H54 (cell line): ENCODE data around the gene HMGB3.
"Not testable (repeated sequence)": the region's sequence is repeated elsewhere in the genome, so short reads cannot be mapped to it uniquely, and the experiment has no call there.

ENCODE experiments used
- DNase-seq: peaks from one replicate; pipeline ENCODE4 v3.0.0; 2011; ENCODE audit warnings: low spot score, mixed read lengths; ENCODE audit not compliant: insufficient read length
- FAIRE-seq: peaks from 3 replicates; lab custom pipeline; 2011; peaks lifted over from hg19 to GRCh38; lab: Jason Lieb, UNC
- POLR2A ChIP-seq: IDR thresholded peaks from 2 replicates; pipeline ENCODE4 v1.6.1; 2011; ENCODE audit warnings: low read depth, mild to moderate bottlenecking, low read length

The HMGB3 gene

GRCh38 chrX:150966235-150966634 lies 16.9 kb upstream of the HMGB3 start:
- no peak for FAIRE-seq
- no peak for DNase-seq
- TF ChIP-seq POLR2A = no peak

GRCh38 chrX:150966742-150967141 lies 16.4 kb upstream of the HMGB3 start:
- FAIRE-seq (no peak), DNase-seq (no peak)
- TF ChIP-seq POLR2A = no peak

DNA sequence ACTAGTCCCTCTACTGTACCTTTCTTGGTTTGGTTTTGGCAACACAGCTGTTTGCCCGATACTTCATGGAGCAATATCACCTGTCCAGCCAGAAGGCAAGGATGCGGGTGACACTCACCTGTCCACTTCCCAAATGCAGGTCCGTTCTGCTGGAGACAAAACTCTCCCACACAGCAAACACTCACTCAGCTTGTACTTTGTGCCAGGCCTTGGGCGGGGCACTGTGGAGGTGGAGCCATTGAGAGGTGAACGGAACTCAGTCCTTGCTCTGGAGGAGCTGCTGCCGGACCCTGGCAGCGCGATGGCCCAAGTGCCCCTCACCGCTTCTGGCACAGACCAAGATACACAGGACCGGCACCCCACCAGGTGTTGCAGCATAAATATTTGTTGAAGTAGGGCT lies 15.3 kb upstream of the HMGB3 start:
- no peak for TF ChIP-seq POLR2A
- DNase-seq (no peak), FAIRE-seq (no peak)

- DNase-seq = no peak
- no peak for TF ChIP-seq POLR2A
- no peak for FAIRE-seq
These were observed 14.0 kb upstream of the HMGB3 start for GRCh38 chrX:150968862-150969720.

GRCh38 chrX:150972450-150972849 lies 10.7 kb upstream of the HMGB3 start:
- TF ChIP-seq POLR2A = no peak

GRCh38 chrX:150975655-150976390 lies 7.3 kb upstream of the HMGB3 start:
- no peak for TF ChIP-seq POLR2A

More at GRCh38 chrX:150972450-150972849, 10.7 kb upstream of the HMGB3 start:
- DNase-seq = no peak
- FAIRE-seq = no peak

DNA sequence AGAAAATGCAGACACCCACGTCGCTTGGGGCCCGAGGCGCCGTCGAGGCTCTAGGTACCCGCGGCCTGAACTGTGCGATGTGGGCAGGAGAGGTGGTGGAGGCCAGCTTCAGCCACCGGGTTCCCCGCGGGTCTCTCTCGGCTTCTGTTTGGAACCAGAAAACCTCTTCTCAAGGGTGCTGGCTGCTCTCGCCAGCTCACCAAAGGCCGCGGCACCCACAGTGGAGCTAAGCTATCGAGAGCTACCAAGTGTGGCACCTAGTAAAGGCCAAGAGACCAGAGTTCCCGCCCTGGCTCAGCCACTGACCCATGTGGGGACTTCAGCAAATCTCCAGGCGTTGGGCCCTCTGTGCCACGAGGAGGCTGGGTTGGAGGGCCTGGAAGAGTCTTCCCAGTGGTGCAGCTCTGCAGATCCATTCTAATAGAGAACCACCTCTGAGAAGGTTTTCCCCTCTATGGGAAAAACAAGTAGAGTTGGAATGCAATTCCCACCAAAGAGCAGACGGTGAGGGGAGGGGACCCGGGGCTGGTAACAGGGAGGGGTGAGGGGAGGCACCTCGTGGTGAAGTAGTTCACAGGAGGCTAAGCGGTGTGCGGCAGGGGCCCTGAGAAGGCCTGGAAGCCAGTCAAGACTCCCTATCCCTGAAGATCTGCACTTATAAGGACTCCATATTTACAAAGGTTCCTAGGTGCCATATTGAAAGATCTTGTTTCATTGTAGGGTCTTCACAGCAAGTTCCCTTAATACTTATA lies 5.5 kb upstream of the HMGB3 start:
- FAIRE-seq (no peak), DNase-seq (no peak)
- no peak for TF ChIP-seq POLR2A

More at GRCh38 chrX:150975655-150976390, 7.3 kb upstream of the HMGB3 start:
- no peak for DNase-seq
- FAIRE-seq = no peak

DNA sequence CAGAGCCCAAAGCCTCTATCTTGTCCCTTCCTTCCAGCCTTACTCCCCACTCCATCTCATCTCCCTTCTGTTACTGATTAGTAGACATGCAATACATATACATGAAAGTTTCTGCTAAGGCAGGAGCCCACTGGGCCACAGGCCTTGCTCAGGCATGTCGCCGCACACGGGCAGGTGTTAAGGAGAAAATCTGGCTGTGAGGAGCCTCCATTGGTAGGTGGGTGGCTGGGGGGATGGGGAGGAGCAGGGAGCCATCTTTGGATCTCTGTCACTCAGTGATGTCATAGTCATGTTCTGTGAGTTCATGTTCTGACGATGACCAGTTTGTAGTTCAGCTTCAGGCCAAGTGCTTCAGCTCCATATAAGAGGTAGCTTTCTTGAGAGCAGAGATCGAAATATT lies 2.9 kb upstream of the HMGB3 start:
- FAIRE-seq = no peak
- DNase-seq = no peak

DNA sequence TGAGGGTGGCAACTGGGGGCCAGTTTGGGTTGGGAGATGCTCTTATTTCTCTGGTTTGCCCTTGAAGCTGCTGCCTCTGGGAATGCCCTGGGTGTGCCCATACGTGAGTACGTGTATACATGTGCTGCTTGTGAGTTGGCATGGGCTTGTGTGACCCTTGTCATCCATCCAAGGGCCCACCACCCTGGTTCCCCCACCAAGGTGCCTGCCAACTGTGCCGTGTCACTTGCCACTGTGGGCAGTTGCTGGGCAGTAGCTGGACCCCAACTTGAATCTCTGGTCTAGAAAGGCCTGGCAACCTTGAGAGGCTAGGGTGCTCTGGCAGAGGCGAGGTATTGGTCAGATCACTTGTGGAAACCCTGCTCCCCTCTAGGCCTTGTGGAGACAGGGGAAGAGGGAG lies 2.4 kb upstream of the HMGB3 start:
- no peak for TF ChIP-seq POLR2A
- FAIRE-seq = no peak
- no peak for DNase-seq

More for the DNA sequence above, 2.9 kb upstream of the HMGB3 start:
- TF ChIP-seq POLR2A = no peak

DNA sequence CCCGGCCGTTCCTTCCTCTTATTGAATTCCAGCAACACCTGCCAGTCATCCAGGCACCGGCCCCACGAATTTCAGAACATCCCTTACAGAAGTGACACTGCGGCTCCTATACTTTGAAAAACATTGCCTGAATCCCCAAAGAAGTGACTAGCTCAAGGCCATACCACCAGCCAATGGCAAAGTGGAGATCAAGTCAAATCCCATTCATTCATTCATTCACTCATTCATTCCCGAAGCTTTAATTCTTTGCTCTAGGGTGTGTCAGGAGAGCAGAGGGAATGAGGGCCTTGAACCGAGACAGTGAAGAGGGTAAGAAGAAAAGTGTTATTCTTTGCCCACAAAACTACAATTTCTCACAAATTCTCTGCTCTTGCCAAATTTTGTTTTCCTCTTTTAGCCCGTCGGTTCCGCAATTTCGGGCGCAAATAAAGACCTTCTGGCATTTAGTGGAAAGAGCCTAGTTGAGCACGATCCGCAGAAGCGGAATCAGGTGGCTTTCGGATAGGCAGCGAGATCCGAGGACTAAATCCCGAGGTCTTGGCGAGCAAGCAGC lies 824 bp upstream of the HMGB3 start:
- TF ChIP-seq POLR2A = no peak
- FAIRE-seq (no peak), DNase-seq (no peak)

- TF ChIP-seq POLR2A = no peak
- no peak for FAIRE-seq
- no peak for DNase-seq
These were observed 510 bp downstream of the HMGB3 start for GRCh38 chrX:150983521-150984168.

GRCh38 chrX:150984169-150984824 lies 1.2 kb downstream of the HMGB3 start:
- TF ChIP-seq POLR2A = no peak
- FAIRE-seq (no peak), DNase-seq (peak; percentile 23)

- DNase-seq, FAIRE-seq: not testable (repeated sequence)
These were observed 4.6 kb downstream of the HMGB3 start for GRCh38 chrX:150987687-150988086.
